Measurements from ENCODE around the gene C16orf96.

GRCh38 chr16:4523686-4524085 lies 32.5 kb upstream of the C16orf96 start:
- TF ChIP-seq, protein P1, sequence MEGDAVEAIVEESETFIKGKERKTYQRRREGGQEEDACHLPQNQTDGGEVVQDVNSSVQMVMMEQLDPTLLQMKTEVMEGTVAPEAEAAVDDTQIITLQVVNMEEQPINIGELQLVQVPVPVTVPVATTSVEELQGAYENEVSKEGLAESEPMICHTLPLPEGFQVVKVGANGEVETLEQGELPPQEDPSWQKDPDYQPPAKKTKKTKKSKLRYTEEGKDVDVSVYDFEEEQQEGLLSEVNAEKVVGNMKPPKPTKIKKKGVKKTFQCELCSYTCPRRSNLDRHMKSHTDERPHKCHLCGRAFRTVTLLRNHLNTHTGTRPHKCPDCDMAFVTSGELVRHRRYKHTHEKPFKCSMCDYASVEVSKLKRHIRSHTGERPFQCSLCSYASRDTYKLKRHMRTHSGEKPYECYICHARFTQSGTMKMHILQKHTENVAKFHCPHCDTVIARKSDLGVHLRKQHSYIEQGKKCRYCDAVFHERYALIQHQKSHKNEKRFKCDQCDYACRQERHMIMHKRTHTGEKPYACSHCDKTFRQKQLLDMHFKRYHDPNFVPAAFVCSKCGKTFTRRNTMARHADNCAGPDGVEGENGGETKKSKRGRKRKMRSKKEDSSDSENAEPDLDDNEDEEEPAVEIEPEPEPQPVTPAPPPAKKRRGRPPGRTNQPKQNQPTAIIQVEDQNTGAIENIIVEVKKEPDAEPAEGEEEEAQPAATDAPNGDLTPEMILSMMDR (IDR thresholded peaks at IDR 0.05): no peak
- no peak for TF ChIP-seq POLR2A (IDR thresholded peaks at IDR 0.05)
